ENCODE data around the gene SLC35G3.
"Not testable (repeated sequence)": the region's sequence is repeated elsewhere in the genome, so short reads cannot be mapped to it uniquely, and the experiment has no call there.

The SLC35G3 gene

DNA sequence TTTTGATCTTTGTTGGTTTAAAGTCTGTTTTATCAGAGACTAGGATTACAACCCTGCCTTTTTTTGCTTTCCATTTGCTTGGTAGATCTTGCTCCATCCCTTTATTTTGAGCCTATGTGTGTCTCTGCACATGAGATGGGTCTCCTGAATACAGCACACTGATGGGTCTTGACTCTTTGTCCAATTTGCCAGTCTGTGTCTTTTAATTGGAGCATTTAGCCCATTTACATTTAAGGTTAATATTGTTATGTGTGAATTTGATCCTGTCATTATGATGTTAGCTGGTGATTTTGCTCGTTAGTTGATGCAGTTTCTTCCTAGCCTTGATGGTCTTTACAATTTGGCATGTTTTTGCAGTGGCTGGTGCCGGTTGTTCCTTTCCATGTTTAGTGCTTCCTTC is 8.4 kb upstream of the SLC35G3 start:
- not testable (repeated sequence) for DNase-seq

DNA sequence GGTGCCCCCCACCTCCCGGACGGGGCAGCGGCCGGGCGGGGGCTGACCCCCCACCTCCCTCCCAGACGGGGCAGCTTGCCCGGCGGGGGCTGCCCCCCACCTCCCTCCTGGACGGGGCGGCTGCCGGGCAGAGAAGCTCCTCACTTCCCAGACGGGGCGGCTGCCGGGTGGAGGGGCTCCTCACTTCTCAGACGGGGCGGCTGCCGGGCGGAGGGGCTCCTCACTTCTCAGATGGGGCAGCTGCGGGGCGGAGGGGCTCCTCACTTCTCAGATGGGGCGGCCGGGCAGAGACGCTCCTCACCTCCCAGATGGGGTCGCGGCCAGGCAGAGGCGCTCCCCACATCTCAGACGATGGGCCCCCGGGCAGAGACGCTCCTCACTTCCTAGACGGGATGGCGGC is 869 bp upstream of the SLC35G3 start:
- not testable (repeated sequence) for DNase-seq

DNA sequence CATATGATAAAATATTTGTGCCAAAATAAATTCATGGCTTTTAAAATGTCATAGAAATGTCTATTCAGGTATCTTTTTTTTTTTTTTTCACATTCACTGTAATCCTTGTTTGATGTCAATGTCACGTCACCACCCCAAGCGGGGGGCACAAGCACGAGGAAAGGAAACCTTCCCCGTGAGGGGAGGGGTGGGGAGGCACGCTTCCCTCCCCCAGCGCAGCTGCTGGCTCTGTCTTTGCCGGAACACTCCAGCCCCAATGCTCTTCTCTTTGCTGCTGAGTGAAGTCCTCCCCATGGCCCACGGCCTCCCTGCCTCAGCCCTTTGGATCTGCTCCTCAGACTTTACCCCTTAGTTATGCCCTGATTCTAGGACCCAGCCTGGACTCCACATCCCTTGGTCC is 1.5 kb downstream of the SLC35G3 start:
- DNase-seq = no peak

DNA sequence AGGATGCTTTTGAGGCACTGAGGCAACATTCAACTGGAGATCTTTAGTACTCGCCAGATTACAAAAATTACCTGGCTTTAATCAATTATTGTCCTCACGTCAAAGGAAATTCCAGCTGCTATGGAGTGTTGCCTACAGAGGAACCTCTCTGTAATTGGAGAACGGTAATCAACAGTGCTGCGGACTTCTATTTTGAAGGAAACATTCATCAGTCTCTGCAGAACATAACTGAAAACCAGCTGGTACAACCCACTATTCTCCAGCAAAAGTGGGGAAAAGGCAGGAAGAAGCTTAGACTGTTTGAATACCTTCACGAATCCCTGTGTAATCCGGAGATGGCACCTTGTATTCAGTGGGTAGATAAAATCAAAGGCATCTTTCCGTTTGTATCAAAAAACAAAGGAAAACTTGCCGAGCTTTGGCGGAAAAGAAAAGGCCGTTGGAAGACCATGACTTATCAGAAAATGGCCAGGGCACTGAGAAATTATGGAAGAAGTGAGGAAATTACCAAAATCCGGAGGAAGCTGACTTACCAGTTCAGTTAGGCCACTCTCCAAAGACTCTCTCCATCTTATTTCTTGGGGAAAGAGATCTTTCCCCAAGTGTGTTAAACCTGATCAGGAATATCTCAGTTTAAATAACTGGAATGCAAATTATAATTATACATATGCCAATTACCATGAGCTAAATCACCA is 3.0 kb downstream of the SLC35G3 start:
- no peak for DNase-seq

DNA sequence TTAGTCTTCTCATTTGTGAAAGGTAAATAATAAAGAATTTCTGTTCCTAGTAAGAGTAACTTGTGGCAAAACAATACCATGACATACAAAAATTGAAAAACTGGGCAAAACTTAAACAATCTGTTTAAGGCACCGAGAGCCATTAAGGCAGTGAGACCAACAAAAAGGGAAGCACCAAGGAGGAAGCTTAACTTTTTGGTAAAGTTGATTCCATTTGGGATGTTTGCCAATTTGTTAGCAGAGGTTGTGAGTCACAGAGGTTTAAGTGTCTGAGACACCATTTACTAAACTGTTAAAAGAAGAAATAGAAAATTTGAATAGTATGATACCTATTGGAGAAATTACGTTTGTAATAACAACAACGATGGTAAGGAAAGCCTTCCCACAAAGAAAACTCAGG is 4.9 kb downstream of the SLC35G3 start:
- no peak for DNase-seq

DNA sequence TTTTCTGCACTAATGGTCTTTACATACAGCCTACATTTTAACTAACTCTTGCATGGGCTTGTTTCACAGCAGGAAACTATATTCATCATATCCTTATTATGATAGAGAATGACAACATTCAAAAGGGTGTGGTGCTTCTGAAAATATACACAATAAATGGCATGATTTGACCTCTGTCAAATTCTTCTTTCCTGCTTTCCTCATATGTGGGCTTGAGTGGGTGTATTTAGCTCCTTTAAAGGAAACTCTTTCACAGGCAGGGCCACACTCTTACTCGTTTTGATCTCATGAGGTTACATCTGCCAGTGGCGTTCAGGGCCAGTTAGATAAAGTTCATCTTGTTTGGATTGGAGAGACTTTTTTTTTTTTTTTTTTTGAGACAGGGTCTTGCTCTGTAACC is 6.1 kb downstream of the SLC35G3 start:
- DNase-seq = no peak

DNA sequence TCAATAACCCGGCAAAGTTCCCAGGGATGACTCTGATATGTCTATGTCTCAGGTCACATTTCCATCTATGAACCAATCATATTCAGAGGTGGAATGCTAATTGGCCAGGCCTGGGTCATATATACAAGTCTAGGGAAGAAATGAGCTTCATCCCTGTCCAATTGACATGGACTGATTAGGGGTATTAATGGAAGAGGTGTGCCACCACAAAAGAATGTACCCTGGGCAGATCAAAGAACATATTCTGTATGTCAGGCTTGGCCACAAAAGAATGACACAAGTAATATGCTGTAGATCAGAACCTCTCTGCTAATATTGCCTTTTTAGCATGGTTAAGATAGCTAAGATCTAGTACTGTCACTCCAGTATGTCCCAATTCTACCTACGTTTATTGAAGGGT is 6.7 kb downstream of the SLC35G3 start:
- DNase-seq = no peak

DNA sequence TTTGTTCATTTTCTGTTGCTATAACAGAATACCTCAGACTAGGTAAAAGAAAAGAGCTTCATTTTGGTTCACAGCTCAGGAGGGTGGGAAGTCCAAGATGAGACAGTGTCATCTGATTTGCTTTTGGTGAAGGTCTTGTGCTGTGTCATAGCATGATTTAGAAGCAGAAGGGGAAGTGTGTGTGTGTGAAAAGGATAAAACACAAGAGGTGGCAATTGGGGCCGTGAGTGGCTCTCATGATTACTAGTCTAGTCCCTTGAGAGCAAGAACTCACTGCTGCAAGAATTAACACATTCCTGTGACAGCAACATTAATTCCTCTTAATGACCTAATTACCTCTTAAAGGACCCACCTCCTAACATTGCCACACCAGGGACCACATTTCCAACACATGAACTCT is 8.3 kb downstream of the SLC35G3 start:
- no peak for DNase-seq

DNA sequence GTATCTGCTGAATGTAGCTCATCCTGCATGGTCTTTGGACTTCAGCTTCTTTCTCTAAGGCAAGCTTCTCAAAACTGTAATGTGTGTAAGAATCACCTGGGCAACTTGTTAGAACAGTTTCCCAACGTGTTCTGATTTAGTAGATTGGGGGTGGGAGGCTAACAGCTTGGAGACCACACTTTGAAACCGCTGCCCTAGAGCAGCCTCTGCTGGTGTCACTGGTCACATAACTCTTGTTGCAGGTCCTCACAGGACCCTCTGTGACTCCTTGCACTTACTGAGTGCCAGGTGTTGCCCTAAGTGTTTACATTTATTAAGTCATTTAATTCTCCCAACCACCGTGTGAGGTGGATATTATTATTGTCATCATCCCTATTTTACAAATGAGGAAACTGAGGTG is 9.9 kb downstream of the SLC35G3 start:
- DNase-seq = no peak

DNA sequence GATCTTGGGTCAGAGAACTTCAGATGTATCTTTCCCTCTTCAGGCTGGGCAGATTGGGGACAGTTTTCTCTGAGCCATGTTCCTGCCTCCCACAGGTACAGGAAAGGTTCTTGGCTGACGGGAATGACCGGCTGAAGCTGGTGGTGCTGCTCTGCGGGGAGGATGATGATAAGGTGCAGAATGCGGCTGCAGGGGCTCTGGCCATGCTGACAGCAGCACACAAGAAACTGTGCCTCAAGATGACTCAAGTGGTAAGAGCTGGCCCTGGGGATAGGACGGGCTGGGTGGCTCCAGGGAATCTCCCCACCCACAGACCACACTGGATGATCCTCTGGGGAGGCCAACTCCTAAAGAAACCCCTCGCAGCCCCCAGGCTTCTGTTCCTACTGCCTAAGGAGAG is 10.9 kb downstream of the SLC35G3 start:
- no peak for DNase-seq

DNA sequence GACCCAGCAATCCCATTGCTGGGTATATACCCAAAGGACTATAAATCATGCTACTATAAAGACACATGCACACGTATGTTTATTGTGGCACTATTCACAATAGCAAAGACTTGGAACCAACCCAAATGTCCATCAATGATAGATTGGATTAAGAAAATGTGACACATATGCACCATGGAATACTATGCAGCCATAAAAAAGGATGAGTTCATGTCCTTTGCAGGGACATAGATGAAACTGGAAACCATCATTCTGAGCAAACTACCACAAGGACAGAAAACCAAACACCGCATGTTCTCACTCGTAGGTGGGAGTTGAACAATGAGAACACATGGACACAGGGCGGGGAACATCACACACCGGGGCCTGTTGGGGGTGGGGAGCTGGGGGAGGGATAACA is 14.8 kb downstream of the SLC35G3 start:
- not testable (repeated sequence) for DNase-seq

DNA sequence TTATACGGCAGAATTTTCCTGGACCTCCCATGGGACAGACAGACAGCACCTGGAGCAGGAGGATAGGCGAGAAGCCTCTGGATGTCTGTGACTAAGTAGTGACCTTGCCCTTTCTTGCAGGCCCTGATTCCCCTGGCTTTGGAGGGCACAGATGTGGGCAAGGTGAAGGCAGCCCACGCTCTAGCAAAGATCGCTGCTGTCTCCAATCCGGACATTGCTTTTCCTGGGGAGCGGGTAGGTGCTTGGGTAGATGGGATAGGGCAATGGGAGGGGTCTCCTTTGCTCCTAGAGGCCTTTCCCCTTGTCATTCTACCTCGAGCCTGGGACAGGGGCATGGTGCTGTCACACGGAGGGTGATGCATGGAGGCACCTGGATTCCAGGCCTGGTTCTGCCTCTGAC is 17.3 kb downstream of the SLC35G3 start:
- no peak for DNase-seq

DNA sequence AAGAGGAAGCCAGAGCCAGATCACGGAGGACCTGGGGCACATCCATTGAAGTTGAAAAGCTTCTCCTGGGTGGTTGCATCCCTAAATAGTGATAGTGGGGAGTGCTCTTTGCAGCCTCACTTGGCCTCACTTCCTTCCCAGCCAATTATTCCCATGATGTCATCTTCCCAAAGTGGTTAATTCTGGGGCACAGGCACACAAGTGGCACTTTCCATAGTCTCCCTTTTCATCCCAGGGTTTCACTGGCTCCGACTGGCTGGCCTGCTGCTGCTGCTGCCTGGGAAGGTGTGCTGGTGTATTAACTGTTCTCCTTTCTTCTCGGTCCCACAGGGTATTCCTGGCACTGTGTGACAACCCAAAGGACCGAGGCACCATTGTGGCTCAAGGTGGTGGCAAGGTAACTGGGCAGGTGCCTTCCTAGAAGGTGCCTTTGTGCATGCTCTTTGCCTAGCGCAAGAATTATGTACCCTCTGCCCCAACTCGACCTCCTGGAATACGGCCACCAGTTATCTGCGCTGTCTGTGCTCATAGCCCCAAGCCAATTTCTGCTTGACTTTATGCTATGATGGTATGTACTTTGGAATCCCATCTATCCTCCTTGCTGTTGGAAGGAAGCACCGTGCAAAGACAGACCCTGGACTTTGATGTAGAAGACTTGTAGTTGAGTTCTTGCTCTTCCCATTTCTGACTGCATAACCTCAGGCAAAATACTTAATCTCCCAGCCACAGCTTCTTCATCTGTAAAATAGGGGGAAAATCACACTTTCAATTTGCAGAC is 18.4 kb downstream of the SLC35G3 start:
- DNase-seq = no peak

DNA sequence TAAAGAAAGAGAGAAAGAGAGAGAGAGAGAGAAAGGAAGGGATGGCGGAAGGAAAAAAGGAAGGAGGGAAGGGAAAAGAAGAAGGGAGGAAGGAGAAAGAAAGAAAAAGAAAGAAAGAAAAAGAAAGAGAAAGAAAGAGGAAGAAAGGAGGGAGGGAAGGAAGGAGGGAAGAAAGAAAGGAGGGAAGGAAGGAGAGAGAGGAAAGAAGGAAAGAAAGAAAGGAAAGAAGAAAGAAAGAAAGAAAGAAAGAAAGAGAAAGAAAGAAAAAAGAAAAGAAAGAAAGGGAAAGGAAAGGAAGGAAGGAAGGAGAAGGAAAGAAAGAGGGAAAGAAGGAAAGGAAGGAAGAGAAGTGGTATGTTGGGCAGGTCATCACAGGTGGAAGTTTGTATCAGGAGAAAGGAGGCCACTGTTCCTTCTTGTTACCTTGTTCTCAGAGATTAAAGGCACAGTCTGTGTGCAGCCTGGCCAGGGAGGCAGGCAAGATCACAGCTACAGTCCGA is 19.3 kb downstream of the SLC35G3 start:
- DNase-seq = no peak

DNA sequence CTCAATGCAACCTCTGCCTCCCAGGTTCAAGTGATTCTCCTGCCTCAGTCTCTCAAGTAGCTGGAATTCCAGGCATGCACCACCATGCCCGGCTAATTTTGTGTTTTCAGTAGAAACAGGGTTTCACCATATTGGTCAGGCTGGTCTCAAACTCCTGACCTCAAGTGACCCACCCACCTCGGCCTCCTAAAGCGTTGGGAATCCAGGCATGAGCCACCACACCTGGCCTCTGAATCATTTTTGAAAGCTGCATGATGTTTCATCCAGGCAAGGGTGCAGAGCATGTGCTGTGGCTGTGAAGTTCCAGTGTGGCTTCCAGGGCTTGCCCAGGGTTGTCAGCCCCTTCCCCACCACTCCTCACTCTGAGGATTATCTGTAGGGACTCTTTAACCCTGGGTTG is 21.9 kb downstream of the SLC35G3 start:
- not testable (repeated sequence) for DNase-seq

DNA sequence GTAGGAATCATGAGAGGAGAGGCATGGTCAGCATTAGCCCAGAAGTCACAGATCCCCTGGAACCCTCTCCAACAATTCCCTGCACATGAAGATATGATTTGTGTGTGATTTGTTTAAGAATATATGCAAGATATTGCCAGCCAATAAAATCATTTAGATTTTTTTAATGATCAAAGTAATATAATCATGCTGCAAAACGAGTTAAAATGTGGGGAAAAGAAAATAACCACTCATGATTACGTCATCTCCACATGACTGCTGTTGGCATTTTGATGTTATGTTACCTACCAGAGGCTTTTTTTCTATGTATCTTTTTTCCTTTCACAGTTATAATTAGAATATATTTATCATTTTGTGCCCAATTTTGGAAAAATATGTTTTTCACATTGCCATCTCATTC is 22.4 kb downstream of the SLC35G3 start:
- no peak for DNase-seq

DNA sequence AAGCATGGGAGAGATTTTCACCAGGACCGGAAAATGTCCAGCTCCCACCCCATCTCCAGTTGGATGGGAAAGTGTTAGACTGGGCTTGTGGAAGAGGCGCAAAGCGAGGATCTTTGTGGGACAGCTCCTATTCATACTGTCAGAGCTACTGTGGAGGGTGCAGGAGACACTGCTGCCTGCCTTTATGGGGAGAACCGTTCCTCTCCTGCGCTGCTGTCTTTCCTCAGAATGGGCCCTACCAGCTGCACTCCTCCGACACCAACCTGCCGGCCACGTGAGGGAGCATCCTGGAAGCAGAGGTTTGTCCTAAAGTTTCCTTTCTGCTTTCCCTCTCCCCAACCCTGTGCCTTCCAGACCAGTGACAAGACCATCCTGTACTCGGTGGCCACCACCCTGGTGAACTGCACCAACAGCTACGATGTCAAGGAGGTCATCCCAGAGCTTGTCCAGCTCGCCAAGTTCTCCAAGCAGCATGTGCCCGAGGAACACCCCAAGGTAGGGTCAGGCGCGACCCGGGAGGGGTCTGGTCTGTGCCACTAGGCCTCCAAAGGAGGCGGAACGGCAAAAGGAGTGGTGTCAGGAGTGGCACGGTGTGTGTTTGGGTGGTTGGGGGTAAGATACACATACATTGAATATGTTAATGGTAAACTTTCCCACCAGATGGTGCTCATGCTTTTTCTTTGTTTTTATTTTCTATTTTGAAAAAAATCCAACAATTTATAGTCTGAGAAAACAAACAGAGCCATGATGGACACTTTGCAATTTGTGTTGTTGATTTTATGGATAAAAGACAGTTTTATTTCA is 23.0 kb downstream of the SLC35G3 start:
- no peak for DNase-seq

DNA sequence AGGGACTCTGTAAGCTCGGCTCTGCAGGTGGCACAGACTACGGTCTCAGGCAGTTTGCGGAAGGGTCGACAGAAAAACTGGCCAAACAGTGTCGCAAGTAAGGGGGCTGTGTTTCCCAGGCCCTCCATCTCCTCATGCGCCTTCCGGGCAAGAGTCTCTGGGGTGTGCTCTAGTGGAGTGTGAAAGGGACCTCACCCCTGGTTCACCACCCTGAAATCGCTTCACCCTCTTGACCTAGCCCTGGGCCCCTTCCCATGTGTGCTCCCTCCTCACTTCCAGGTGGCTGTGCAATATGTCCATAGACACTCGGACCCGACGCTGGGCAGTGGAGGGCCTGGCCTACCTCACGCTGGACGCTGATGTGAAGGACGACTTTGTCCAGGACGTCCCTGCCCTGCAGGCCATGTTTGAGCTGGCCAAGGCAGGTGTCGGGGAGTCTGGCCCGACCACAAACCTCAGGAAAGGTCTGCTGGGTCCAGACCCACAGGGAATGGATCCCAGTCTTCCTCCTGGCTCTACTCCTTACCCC is 24.3 kb downstream of the SLC35G3 start:
- no peak for DNase-seq

DNA sequence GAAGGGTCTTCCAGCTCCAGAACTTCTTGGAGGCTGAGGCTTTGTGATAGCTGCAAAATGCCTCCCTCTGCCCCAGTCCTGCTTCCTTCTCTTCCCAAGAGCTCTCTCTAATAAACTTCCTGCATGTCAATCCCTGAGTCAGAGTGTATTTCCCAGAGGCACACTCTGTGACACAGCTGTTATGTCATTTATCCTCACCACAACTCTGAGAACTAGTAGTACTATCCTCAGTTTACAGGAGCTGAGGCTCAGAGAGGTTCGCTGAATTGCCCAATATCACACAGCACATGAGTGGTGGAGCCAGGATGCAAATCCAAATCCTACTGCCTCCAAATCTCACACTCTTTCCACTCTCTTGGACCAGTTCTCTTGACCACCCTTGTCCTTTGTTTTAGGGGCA is 26.5 kb downstream of the SLC35G3 start:
- DNase-seq = no peak

DNA sequence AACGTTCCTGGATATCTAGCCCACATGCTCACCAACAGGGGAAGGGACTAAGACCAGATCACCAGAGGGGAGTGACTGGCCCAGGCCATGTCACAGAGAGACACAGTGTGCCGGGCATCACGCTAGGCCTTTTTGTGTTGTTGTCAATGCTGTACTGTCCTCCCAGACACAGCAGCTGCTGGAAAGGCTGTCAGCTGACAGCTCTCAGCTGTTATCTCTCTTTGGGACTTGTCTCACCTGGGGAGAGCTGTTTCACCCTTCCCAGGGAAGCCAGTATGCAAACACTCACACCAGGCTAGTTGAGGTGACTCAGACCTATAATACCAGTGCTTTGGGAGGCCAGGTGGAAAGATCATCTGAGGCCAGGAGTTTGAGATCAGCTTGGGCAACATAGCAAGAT is 27.1 kb downstream of the SLC35G3 start:
- DNase-seq = no peak

DNA sequence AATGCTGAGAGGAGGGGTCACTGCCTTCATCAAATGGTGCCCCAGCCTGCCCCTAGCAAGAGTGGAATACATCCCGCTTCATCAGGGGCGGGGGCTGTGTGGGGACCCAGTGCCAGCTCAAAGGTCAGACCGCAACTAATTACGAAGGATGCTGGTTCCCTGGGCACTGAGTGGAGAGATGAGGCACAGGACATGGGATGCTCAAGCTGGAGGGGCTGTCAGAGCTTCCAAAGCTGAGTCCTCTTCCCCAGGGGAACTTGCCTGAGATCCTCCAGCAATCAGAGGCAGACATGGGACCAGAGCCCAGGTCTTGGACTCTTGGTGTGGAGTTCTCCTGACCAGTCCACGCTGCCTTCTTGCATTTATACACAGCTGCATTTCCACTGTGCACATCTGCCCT is 27.7 kb downstream of the SLC35G3 start:
- no peak for DNase-seq

DNA sequence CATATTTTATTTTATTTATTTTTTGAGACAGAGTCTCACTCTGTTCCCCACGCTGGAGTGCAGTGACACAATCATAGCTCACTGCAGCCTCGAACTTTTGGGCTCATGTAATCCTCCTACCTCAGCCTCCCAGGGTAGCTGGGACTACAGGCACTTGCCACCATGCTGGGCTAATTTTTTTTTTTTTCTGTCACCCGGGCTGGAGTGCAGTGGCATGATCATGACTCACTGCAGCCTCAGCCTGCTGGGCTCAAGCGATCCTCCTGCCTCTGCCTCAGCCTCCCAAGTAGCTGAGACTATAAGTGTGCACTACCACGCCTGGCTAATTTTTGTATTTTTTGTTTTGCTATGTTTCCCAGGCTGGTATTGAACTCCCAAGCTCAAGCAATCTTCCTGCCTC is 29.5 kb downstream of the SLC35G3 start:
- DNase-seq = no peak

DNA sequence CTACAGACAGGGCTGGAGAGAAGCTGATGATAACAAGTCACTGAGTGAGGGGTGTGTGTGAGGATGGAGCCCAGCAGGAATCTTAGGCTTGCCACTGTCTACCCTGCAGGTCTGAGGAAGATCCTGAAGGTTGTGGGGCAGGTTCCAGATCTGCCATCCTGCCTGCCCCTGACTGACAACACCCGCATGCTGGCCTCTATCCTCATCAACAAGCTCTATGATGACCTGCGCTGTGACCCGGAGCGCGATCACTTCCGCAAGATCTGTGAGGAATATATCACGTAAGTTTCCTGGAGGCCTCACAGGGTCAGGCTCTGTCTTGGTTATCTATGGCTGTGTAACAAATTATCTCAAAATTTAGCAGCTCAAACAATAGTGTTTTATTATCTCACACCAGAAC is 30.3 kb downstream of the SLC35G3 start:
- DNase-seq = no peak

DNA sequence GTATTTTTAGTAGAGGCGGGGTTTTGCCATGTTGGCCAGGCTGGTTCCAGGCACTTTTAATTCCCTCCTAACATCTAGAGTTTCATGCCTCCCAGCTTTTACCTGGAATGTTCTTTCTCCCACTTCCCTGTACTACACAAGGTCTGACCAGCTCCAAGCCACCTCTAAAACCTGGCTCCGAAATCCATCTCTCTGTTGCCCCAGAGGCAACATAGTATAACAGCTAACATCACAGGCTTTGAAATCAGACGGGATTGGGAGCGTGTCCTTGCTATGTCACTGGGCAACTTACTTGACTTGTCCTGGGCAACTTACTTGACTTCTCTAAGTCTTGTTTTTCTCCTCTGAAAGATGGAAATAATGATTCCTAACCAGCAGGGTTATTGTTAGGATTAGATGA is 31.4 kb downstream of the SLC35G3 start:
- no peak for DNase-seq

Data from NCI-H2081 treated with DMSO at 0.1 percent for 48 hours (cell line).